Fibroblast of skin of abdomen (primary cell): Measurements from ENCODE around the gene CIRBP.
"Not testable (repeated sequence)": the region's sequence is repeated elsewhere in the genome, so short reads cannot be mapped to it uniquely, and the experiment has no call there.

Experiments
- DNase-seq: peaks from one replicate; pipeline ENCODE4 v3.0.0-alpha.2; 2013

Gene CIRBP

GRCh38 chr19:1293782-1294604 lies 24.9 kb downstream of the CIRBP start:
- no peak for DNase-seq

DNA sequence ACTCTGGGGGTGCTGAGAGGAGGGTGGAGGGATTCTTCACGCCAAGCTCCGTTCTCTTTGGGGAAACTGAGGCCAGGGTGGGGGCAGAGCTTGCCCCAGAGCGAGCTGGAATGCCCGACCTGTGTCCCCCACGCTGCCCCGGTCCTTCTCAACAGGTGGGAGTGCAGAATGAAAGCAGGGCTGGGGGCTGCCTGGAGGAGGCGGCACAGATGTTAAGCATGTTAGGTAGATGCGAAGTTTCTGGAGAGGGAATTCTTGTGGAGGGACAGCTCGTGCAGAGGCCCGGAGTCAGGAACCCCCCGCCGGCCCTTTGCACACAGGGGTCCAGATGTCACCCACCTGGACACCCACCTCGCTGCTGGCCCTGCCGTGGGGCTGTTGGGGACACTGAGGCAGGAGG lies 25.6 kb downstream of the CIRBP start:
- no peak for DNase-seq

DNA sequence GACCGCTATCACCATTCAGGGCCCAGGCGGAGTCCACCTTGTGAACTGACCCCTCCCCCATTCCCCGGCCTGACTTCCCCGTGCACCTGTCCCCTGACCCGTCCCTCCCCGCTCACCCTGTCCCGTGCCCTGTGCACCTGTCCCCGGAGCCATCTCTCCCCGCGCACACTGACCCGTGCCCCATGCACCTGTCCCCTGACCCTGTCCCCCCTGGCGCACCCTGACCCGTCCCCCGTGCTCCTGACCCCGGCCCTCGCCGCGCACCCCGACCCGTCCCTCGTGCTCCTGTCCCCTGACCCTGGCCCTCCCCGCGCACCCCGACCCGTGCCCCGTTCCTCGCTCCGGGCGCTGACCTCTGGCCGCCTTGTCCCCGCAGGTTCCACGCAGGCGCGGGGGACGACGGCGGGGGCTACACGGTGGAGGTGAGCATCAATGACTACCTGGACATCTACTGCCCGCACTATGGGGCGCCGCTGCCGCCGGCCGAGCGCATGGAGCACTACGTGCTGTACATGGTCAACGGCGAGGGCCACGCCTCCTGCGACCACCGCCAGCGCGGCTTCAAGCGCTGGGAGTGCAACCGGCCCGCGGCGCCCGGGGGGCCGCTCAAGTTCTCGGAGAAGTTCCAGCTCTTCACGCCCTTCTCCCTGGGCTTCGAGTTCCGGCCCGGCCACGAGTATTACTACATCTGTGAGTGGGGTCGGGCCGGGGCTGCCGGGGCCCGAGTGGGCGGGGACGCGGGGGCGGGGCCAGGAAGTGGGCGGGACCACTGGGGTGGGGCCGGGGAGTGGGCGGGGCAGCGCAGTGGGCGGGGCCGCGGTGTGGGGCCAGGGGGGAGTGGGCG lies 26.3 kb downstream of the CIRBP start:
- no peak for DNase-seq

GRCh38 chr19:1296078-1296477 lies 26.9 kb downstream of the CIRBP start:
- no peak for DNase-seq

DNA sequence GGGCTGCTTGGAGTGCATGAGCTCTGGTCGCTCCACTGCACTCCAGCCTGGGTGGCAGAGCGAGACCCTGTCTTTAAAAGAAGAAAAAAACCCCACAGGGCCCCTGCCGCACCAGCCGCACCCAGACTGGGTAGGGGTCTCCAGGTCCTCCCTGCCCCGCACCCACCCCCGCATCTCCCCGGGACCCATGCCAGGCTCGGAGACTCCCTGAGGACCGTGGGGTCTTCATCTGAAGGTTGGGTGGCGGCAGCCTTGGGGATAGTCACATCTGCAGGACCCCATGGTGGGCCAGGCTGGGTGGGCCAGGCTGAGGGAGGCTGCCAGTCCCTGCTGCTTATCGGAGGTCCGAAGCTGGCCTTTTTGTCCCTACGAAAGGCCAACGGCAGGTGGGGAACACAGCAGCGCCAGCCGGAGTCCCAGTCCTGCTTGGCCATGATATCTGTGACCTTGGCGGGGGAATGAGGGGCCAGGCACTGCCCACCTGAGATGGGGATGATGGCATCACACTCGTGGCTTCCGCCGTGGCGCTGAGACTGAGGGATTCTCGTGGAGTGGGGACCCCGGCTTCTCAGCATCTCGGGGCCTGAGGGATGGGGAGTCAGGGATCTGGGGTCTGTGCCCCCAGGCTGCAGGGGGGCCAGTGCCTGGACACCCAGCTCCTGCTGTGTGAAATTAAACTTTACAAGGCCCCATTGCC lies 27.6 kb downstream of the CIRBP start:
- no peak for DNase-seq

- no peak for DNase-seq
Observed at GRCh38 chr19:1298235-1298634, 29.1 kb downstream of the CIRBP start.

DNA sequence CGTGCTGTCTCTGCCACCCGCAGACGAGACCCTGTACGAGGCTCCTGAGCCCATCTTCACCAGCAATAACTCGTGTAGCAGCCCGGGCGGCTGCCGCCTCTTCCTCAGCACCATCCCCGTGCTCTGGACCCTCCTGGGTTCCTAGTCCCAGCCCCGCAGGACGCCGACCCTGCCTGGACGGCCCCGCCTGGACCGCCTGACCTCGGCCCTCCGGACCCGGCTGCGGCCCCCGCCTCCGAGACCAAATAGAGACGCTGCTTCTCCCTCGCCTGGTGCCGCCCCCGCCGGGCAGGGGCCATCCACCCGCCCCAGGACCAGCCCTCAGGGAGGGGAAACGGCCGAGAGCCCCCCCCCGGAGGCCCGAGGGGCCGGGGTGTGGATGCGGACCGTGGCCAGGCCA lies 30.7 kb downstream of the CIRBP start:
- no peak for DNase-seq

DNA sequence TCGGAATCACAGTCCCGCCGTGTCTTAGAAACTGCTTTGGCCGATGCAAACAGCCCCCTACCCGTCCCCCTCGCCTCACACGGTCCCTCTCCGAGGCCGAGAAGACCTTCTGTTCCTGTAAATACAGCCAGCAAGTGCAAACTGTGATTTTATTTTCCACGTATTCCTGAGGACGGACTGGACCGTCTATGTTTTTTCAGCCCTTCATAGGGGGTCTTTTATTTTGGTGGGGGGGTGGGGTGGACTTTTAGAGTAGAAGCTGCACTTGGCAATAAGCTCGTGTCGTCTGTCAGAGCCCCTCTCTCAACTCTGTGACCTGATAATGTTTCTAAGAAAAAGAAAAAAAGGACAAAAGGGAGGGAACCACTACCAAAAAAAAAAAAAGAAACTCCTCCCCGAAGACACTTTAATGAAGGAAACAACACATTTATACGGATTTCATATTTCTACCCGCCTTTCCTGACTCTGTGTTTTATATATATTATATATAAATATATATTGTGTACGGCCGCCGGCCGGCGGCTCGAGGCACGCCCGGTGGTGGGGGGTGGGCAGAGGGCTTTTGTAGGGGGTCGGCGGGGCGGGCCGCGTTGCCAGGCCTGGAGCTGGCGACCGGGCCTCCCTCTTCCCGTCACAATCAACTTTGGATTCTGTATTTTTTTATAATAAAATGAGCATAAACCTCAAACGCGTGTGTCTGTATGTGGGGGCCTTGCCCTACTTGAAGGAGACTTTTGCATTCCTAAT lies 31.8 kb downstream of the CIRBP start:
- DNase-seq: no peak

GRCh38 chr19:1302533-1303239 lies 33.6 kb downstream of the CIRBP start:
- DNase-seq: no peak

DNA sequence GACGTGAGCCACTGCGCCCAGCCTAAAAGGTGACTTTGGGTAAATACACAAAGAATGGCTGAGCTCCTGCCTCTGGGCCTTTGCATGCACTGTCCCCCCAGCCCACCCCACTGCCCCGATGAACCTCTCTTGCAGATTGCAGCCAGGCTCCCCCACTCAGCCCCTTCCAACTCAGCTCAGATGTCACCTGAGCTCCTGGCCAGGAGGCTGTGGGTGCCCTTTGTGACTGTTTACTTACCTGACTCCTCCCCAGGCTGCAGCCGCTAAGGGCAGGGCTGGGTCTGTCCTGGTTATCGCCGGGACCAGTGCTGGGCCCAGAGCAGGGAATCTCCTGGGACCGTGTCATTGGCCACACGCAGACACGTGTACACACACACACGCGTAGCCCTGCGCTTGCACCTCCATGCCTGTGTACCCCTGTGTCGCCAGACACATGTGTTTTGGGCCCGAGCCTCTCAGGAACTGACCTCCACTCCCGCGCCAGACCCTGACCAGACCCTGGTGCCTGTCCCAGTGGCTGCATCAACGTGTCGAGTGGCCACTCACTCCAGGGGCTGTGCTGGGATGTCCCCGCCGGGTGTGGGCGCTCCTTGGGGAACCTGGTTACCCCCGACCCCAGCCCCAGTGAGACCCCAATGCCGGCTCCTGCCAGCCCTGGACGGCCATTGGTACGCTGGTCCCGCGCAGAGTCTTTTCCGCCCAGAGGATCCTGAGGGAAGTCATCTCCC lies 35.2 kb downstream of the CIRBP start:
- no peak for DNase-seq

DNA sequence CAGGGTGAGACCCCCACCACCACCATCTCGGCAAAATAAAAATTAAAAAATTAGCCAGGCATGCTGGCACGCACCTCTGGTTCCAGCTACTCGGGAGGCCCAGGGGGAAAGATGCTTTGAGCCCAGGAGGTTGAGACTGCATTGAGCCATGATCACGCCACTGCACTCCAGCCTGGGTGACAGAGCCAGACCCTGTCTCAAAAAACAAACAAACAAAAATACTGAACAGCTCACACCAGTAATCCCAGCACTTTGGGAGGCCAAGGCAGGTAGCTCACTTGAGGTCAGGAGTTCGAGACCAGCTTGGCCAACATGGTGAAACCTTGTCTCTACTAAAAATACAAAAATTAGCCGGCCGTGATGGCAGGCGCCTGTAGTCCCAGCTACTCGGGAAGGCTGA lies 36.2 kb downstream of the CIRBP start:
- DNase-seq: not testable (repeated sequence)

GRCh38 chr19:1307320-1307719 lies 38.2 kb downstream of the CIRBP start:
- DNase-seq: no peak

DNA sequence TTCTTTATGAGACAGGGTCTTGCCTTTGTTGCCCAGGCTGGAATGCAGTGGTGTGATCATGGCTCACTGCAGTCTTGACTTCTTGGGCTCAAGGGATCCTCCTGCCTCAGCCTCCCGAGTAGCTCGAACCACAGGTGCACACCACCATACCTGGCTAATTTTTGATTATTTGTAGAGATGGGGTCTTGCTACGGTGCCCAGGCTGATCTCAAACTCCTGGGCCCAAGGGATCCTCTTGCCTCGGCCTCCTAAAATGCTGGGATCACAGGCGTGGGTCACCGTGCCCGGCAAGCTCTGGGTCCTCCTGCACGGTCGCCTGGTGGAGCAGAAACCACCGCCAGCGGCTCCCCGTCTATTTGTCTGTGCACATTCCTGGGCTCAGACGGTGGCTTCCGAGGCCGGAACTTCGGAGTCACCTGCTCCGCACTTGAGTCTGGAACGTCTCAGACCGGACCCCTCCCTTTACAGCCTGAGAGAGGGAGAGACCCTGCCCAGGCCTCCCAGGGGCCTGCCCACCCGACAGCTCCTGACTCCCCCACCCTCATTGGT lies 38.7 kb downstream of the CIRBP start:
- no peak for DNase-seq

- no peak for DNase-seq
Observed at GRCh38 chr19:1308718-1309117, 39.6 kb downstream of the CIRBP start.

- no peak for DNase-seq
Observed at GRCh38 chr19:1309977-1310852, 41.1 kb downstream of the CIRBP start.

DNA sequence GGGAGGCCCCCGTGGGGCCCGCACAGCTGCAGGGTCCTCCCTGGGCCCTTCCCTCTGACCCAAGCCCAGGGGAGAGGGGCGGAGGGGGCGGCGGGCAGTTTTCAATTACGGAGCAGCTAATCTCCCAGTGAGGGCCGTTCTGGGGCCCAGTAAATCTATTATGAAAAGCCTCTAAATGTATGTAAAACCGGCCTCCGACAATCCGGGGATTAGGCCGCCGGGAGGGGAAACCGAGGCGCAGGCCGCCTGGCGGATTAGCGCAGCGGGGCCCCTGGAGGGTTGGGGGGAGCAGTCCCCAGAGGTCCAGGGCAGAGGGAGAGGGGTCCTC lies 41.7 kb downstream of the CIRBP start:
- no peak for DNase-seq

DNA sequence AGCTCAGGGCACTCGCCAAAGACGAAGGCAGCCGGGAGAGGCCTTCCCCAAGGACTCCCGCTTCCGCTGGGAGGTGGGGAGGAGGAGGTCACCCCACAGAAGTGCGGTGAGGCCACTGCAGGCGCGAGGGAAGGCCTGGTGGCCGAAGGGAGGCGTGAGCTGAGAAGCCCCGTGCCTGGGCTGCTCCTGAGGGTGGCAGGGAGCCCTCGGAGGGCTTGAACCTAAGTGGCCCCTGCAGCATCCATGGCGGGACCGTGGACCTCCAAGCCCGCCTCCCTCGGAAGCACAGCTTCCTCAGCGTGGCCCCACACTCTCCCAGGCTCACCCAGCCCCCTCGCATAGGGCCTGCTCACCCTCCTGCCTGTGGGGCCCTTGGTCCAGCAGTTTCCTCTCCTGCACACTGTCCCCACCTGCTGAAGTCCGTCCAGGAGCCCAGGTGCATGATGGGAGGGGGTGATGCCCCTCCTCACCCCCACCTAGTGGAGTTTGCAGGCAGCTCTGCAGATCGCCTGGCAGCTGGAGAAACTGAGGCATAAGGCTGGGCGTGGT lies 42.5 kb downstream of the CIRBP start:
- DNase-seq: no peak

GRCh38 chr19:1312767-1313694 lies 43.9 kb downstream of the CIRBP start:
- DNase-seq: peak; percentile 59
